IPS-18a (cell line): ENCODE results near the gene ADAM15.

Experiments
- H3K27ac ChIP-seq: one replicate; pipeline ENCODE4 v1.5.1; 2013; ENCODE audit warnings: low read length
- H3K27me3 ChIP-seq: one replicate; pipeline ENCODE4 v1.6.1; 2013; ENCODE audit warnings: mild to moderate bottlenecking, low read length; ENCODE audit not compliant: control insufficient read depth, insufficient read depth
- H3K36me3 ChIP-seq: one replicate; pipeline ENCODE4 v1.6.1; 2013; ENCODE audit warnings: low read depth, low read length; ENCODE audit not compliant: control insufficient read depth
- H3K4me1 ChIP-seq: one replicate; pipeline ENCODE4 v1.6.1; 2013; ENCODE audit warnings: low read depth, low read length; ENCODE audit not compliant: control insufficient read depth
- H3K4me3 ChIP-seq: one replicate; pipeline ENCODE4 v1.5.1; 2013; ENCODE audit warnings: low read length
- H3K9ac ChIP-seq: one replicate; pipeline ENCODE4 v1.6.1; 2013; ENCODE audit warnings: mild to moderate bottlenecking, low read length, moderate library complexity
- H3K9me3 ChIP-seq: one replicate; pipeline ENCODE4 v1.6.1; 2013; ENCODE audit warnings: low read depth, low read length; ENCODE audit not compliant: control insufficient read depth

ADAM15 gene

DNA sequence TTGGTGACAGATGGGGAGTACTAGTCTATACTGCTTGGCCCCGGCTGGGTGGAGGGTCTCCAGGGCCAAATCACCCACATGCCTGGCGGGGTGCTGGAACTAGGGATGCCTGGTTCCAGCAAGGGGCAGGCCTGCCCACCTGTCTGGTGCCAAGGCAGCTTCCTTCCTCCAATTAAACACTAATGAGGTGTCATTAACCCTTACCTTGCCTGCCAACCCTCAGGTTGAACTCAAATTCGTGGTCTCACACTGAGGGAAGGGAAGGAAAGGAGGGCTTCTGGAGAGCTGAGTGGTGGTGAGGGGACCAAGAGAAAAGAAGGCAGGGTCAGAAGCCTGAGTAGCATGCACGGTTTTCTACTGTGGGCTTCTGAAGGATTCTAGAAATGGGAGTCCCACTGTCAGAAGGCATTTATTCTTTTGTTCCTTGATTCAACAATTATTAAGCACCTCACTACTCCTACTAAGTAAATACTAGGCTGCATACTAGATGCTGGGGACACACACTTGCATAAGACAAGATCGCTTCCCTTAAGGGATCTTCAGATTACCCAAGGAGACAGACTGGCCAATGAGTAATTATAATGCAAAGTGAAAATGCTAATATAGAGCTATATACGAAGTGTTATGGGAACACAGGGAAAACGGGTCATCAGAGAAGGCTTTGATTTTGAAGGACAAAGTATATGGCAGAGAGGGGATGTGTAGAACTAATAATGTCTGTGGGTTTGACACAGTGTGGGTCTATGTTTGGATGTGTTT lies 21.6 kb downstream of the ADAM15 start:
- no peak overlapping the region for H3K4me3 ChIP-seq
- peaks cover 8% of the 10 kb centered on the region for H3K36me3 ChIP-seq
- peaks cover 21% of the 10 kb centered on the region for H3K4me1 ChIP-seq
- H3K27ac ChIP-seq: no peak overlapping the region
- H3K27me3 ChIP-seq: peaks cover 31% of the 10 kb centered on the region
- H3K9ac ChIP-seq: no peak overlapping the region
- H3K9me3 ChIP-seq: no peaks in the 10 kb centered on the region

- Histone ChIP-seq H3K27me3 (peaks cover 40% of the 10 kb centered on the region), H3K9ac (no peak overlapping the region), H3K36me3 (peaks cover 7% of the 10 kb centered on the region), H3K4me3 (no peak overlapping the region), H3K4me1 (peaks cover 21% of the 10 kb centered on the region), H3K9me3 (no peaks in the 10 kb centered on the region), H3K27ac (no peak overlapping the region)
These were observed 22.5 kb downstream of the ADAM15 start for GRCh38 chr1:155073377-155074242.

DNA sequence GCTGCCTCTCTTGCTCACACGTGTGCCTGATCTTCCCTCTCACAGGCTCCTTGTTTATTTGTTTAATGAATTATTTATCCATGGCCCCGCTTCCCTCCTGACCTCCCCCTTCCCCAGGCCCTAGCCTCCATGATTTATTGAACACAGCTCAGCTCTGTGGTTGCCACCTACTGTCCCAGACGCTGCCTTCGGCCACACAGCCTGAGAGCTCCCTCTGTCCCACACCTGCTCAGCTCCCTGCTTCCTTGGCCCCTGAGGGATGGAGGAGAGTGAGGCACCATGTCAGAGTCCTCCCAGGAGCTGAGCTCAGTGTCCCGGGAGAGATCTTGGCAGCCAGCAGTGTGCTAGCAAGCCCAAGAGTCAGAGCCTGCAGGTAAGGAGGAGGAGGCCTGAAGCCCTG lies 24.4 kb downstream of the ADAM15 start:
- Histone ChIP-seq H3K27ac (no peak overlapping the region), H3K27me3 (peaks cover 53% of the 10 kb centered on the region), H3K9ac (no peak overlapping the region), H3K4me1 (peaks cover 14% of the 10 kb centered on the region), H3K36me3 (no peaks in the 10 kb centered on the region), H3K9me3 (no peaks in the 10 kb centered on the region), H3K4me3 (no peak overlapping the region)

DNA sequence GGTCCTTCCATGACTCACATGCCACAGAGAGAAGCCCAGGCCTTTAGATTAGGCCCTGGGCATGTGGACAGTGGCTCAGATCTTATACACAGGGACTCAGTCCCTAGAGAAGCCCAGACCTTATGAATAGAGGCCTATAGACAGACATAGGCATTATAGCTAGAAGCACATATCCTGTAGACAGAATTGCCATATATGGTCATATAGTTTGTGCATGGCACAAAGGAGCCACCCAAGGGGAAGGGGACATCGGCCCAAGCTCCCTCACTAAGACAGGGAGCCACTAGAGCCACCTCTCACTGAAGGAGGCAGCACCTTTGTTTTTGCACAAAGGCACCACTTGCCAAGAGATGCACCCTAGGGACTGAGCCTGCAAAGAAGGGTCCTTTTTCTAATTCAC lies 25.3 kb downstream of the ADAM15 start:
- Histone ChIP-seq H3K4me3 (no peak overlapping the region), H3K9me3 (no peaks in the 10 kb centered on the region), H3K36me3 (no peaks in the 10 kb centered on the region), H3K27me3 (peaks cover 56% of the 10 kb centered on the region), H3K4me1 (peaks cover 10% of the 10 kb centered on the region), H3K9ac (no peak overlapping the region), H3K27ac (no peak overlapping the region)

DNA sequence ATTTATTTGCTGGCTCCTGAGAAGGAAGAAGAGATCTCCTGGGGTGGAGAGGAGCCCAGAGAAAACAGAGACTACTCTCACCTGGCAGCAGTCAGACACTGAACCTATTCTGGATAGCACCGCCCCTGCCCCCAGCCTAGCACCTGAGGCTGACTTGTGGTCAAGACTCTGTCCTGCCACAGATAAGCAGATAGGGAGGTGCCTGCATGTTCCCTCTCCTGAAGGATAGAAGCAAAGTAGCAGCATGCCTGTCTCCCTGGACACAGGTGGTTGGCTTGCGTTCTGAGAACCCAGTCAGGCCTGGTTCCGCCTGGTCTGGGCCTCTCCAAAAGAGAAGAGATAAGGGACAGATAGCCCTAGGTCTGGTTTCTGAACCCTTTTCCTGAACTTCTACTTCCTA lies 26.2 kb downstream of the ADAM15 start:
- Histone ChIP-seq H3K27ac (no peak overlapping the region), H3K9ac (no peak overlapping the region), H3K4me1 (peaks cover 6% of the 10 kb centered on the region), H3K9me3 (no peaks in the 10 kb centered on the region), H3K4me3 (no peak overlapping the region), H3K27me3 (peaks cover 57% of the 10 kb centered on the region), H3K36me3 (no peaks in the 10 kb centered on the region)

DNA sequence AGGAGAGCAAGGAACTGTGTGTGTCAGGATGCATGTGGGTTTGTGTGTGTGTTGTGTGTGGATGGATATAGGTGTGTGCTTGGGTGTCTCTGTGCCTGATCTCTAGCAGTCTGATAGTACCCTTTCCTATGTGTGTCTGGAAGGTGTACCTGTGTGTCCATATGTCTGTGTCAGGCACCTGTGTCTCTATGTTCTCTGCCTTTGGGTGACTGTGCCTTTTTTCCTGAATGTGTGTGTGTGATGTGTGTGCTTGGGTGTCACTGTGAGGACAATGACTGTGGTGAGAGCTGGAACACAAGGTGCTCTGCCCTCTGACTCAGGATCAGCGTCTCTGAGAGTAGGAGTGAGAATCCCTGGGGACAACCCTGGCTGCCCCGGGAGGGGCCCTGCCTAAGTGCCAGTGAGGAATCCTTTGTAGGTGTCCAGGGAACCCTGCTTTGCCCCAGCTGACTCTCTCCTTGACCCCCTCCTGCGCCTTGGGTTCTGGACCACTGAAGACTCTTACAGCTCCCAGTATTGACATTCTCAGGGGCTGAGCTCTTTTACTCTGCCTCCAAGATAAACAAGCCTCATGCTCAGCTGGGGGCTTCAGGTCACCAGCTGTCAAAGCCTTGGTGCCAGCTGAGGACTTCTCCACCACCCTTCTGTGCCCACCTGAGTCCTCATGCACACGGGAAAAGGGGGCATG lies 26.8 kb downstream of the ADAM15 start:
- no peak overlapping the region for H3K9ac ChIP-seq
- no peaks in the 10 kb centered on the region for H3K9me3 ChIP-seq
- no peak overlapping the region for H3K27ac ChIP-seq
- H3K36me3 ChIP-seq: no peaks in the 10 kb centered on the region
- H3K27me3 ChIP-seq: peaks cover 61% of the 10 kb centered on the region
- H3K4me1 ChIP-seq: peaks cover 7% of the 10 kb centered on the region
- H3K4me3 ChIP-seq: peak overlapping the region; percentile 54

DNA sequence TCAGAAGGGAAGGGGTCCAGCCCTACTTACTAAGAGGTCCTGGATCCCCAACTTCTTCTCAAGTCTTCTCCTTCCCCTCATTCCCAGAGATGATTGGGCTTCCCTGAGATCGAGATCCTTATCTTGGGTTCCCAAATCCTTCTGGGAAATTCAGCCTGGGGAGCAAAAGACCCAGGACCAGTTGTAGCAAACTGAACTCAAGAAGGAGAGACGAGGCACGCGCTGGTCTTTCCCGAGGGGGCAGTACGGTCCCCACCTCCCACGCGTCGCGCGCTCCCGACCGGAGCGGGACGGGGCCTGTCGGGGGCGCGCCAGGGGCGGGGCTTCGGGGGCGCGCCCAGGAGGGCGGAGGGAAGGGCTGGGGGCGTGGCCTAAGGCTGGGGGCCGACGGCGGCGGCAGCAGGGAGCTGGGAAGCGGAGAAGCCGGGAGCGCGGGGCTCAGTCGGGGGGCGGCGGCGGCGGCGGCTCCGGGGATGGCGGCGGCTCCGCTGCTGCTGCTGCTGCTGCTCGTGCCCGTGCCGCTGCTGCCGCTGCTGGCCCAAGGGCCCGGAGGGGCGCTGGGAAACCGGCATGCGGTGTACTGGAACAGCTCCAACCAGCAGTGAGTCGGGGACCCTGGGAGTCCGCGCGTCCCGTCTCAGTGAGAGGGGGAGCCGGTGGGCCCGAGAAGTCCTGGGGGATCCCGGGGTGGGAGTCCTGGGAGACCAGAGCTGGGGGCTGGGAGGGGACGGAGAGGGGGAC lies 27.5 kb downstream of the ADAM15 start, which contains the start of gene EFNA3:
Gene EFNA3, plus strand, starts transcription at position 369 of the 741 bp plus-strand sequence. Its CDS starts 105 bp downstream, at position 474.
- H3K4me3 ChIP-seq: peak within 1 kb of the TSS; percentile 54
- H3K36me3 ChIP-seq: no peaks in the 10 kb centered on the region
- H3K4me1 ChIP-seq: peaks cover 5% of the 10 kb centered on the region
- no peak within 1 kb of the TSS for H3K27ac ChIP-seq
- H3K9me3 ChIP-seq: no peaks in the 10 kb centered on the region
- peaks cover 64% of the 10 kb centered on the region for H3K27me3 ChIP-seq
- no peak within 1 kb of the TSS for H3K9ac ChIP-seq

DNA sequence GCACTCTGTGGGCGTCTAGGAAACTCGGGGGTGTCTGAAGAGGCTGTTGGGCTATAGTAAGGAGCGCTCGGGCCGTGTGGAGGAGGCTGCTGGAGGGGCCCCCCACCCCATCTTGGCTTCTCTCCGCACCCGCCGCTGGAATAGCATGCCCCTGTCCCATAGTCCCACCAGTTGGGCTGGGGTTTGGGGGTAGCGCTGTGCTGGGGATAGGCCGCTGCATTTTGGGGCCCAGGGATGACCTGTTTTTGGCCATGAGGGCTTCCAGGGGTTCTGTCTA lies 28.0 kb downstream of the ADAM15 start:
- Histone ChIP-seq H3K27ac (no peak overlapping the region), H3K4me1 (peaks cover 7% of the 10 kb centered on the region), H3K4me3 (peak overlapping the region; percentile 54)

DNA sequence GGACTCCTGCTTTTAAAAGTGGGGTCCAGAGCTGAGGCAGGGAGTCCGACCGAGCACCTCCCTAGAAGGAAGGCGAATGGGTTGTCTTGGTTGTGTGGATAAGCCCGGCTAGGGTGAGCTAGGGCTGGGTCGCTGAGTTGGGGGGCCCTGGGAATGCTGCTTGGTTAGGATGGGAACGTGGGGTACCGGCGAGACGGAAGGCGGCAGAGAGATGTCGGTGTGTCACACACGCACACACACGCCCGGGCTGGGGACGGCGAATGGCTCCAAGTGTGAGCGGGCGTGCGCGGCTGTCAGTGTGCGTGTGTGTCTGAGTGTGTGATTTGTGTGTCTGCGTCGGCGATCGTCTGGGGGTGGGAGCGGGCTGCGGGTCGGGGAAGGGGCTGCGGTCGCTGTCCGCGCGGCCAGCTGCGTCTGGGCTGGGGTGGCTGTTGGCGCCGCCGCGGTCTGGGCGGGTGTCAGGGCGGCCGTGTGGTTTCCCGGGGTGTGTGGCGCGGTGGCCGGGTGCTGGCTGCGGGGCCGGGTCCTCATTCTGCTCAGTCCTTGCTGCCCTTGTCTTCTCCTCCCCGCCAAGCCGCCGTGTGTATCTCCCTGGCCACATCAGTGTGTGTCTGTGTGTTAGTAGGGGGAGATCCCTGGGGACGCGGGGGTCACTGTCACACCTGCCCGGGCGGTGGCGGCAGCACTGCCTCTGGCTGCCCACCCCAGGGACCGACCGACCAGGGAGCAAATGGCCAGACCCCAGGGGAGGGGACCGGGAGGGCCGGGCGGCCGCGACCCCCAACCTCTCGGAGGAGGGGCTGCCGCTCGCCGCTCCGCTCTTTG lies 28.6 kb downstream of the ADAM15 start:
- H3K36me3 ChIP-seq: no peaks in the 10 kb centered on the region
- H3K4me3 ChIP-seq: peak overlapping the region; percentile 54
- no peak overlapping the region for H3K27ac ChIP-seq
- peaks cover 11% of the 10 kb centered on the region for H3K4me1 ChIP-seq
- no peaks in the 10 kb centered on the region for H3K9me3 ChIP-seq
- H3K27me3 ChIP-seq: peaks cover 73% of the 10 kb centered on the region
- H3K9ac ChIP-seq: peak overlapping the region; percentile 20

More for the DNA sequence above, 28.0 kb downstream of the ADAM15 start:
- Histone ChIP-seq H3K27me3 (peaks cover 69% of the 10 kb centered on the region), H3K9ac (no peak overlapping the region), H3K9me3 (no peaks in the 10 kb centered on the region), H3K36me3 (no peaks in the 10 kb centered on the region)

DNA sequence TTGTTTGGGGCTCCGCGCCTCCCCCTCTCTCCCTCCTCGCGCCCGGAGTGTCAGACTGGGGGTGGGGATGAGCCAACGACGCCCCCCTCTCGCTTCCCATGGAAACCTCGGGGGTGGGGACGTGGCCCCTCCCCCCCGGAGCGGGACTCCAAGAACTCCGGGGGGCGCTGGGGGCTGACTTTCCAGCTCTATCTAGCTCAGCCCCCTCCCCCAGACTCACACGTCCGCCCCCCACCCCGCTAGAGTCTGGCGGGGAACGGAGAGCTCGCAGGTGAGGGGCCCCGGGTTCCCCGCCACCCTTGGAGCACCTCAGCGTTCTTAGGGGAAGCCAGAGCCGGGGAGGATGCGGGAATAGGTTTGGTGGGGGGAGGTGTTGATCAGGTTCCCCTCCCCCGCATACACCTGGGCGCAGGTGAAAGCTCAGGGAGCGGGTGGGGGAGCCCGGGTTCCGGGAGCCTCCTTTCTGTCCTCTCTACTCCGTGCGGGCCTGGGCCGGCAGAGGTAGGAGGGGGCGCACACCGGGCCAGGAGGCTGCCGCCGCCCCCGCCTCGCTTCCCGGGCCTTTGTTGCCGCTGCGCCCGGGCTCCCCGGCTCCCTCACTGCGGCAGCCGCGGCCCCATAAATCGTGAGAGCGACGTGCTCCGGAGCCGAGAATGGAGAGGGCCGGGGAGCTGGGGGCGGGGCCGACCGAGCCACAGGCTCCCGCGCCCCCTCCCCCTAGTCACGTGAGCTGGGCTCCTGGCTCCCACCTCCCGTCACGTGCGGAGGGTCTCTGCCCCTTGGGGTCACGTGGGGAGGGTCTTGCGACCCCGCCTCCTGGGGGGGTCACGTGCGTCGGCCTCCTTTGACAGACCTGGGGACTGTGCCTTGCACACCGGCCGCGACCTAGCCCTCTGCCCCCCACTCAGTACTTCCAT lies 29.5 kb downstream of the ADAM15 start:
- Histone ChIP-seq H3K9ac (peak overlapping the region; percentile 20), H3K4me3 (peak overlapping the region; percentile 54), H3K27me3 (peaks cover 73% of the 10 kb centered on the region)

More for the DNA sequence above, 29.5 kb downstream of the ADAM15 start:
- Histone ChIP-seq H3K4me1 (peaks cover 12% of the 10 kb centered on the region), H3K36me3 (no peaks in the 10 kb centered on the region), H3K9me3 (no peaks in the 10 kb centered on the region), H3K27ac (no peak overlapping the region)
